Bone marrow (tissue), 2 donors: ENCODE results near the gene CTDSP2.
"Not testable (repeated sequence)": the region's sequence is repeated elsewhere in the genome, so short reads cannot be mapped to it uniquely, and the experiment has no call there.

Experiments used
- DNase-seq, 2 donors: peaks; one replicate each; lab custom pipeline; 2025; lab: John Stamatoyannopoulos, UW

Gene CTDSP2

GRCh38 chr12:57881475-57881874 lies 34.9 kb upstream of the CTDSP2 start:
- no peak for DNase-seq

GRCh38 chr12:57881035-57881434 lies 34.5 kb upstream of the CTDSP2 start:
- DNase-seq = not testable (repeated sequence)

GRCh38 chr12:57877876-57878275 lies 31.3 kb upstream of the CTDSP2 start:
- DNase-seq = no peak

GRCh38 chr12:57875753-57876547 lies 29.4 kb upstream of the CTDSP2 start:
- no peak for DNase-seq

GRCh38 chr12:57874166-57875108 lies 27.9 kb upstream of the CTDSP2 start:
- no peak for DNase-seq

- DNase-seq = no peak
Observed at GRCh38 chr12:57872362-57872761, 25.8 kb upstream of the CTDSP2 start.

- no peak for DNase-seq
Observed at GRCh38 chr12:57869927-57870318, 23.4 kb upstream of the CTDSP2 start.

- DNase-seq = no peak
Observed at GRCh38 chr12:57869298-57869926, 22.9 kb upstream of the CTDSP2 start.

GRCh38 chr12:57868851-57869268 lies 22.3 kb upstream of the CTDSP2 start:
- no peak for DNase-seq

- DNase-seq = no peak
Observed at GRCh38 chr12:57868221-57868620, 21.7 kb upstream of the CTDSP2 start.

GRCh38 chr12:57866308-57867019 lies 19.9 kb upstream of the CTDSP2 start:
- DNase-seq = no peak

GRCh38 chr12:57865084-57865751 lies 18.7 kb upstream of the CTDSP2 start:
- peak in 1 of 2 donors; percentile 75 for DNase-seq

- DNase-seq = no peak
Observed at GRCh38 chr12:57864442-57865083, 18.0 kb upstream of the CTDSP2 start.

GRCh38 chr12:57863676-57864075 lies 17.1 kb upstream of the CTDSP2 start:
- DNase-seq = no peak

- no peak for DNase-seq
Observed at GRCh38 chr12:57861967-57862366, 15.4 kb upstream of the CTDSP2 start.

GRCh38 chr12:57860883-57861282 lies 14.4 kb upstream of the CTDSP2 start:
- DNase-seq = not testable (repeated sequence)

GRCh38 chr12:57859121-57859520 lies 12.6 kb upstream of the CTDSP2 start:
- no peak for DNase-seq

GRCh38 chr12:57858123-57858522 lies 11.6 kb upstream of the CTDSP2 start:
- not testable (repeated sequence) for DNase-seq

GRCh38 chr12:57854965-57855364 lies 8.4 kb upstream of the CTDSP2 start:
- peak in 1 of 2 donors; percentile 17 for DNase-seq

GRCh38 chr12:57853864-57854556 lies 7.5 kb upstream of the CTDSP2 start:
- no peak for DNase-seq
